Measurements from ENCODE around the gene FNTB.

FNTB gene

GRCh38 chr14:65095633-65096205, 109.0 kb downstream of the FNTB start:
- H3K4me3 ChIP-seq (replicated peaks; ENCODE audit: low read depth, low read length), result no peak overlapping the region
- DNase-seq (ENCODE audit: extremely low read depth, insufficient read length), result no peak
- TF ChIP-seq CTCF (IDR thresholded peaks at IDR 0.05; ENCODE audit: insufficient read depth, low read length, poor library complexity, severe bottlenecking), result no peak
- no peaks in the 10 kb centered on the region for H3K27me3 ChIP-seq (replicated peaks; ENCODE audit: control insufficient read depth, insufficient read depth, low read length)
- H3K36me3 ChIP-seq (ENCODE audit: control insufficient read depth, insufficient read depth, low read length), result peaks cover 11% of the 10 kb centered on the region

- no peak for DNase-seq (ENCODE audit: extremely low read depth, insufficient read length)
- TF ChIP-seq CTCF (IDR thresholded peaks at IDR 0.05; ENCODE audit: insufficient read depth, low read length, poor library complexity, severe bottlenecking), result no peak
- peaks cover 9% of the 10 kb centered on the region for H3K36me3 ChIP-seq (ENCODE audit: control insufficient read depth, insufficient read depth, low read length)
- H3K27me3 ChIP-seq (replicated peaks; ENCODE audit: control insufficient read depth, insufficient read depth, low read length), result no peaks in the 10 kb centered on the region
- no peak overlapping the region for H3K4me3 ChIP-seq (replicated peaks; ENCODE audit: low read depth, low read length)
Measured at GRCh38 chr14:65096323-65097089, 109.8 kb downstream of the FNTB start.

GRCh38 chr14:65098586-65098985, 111.9 kb downstream of the FNTB start:
- Histone ChIP-seq H3K36me3 (ENCODE audit: control insufficient read depth, insufficient read depth, low read length) (peaks cover 4% of the 10 kb centered on the region), H3K4me3 (replicated peaks; ENCODE audit: low read depth, low read length) (peak overlapping the region; percentile 22), H3K27me3 (replicated peaks; ENCODE audit: control insufficient read depth, insufficient read depth, low read length) (no peaks in the 10 kb centered on the region)
- no peak for TF ChIP-seq CTCF (IDR thresholded peaks at IDR 0.05; ENCODE audit: insufficient read depth, low read length, poor library complexity, severe bottlenecking)
- DNase-seq (ENCODE audit: extremely low read depth, insufficient read length), result no peak

GRCh38 chr14:65100922-65101541, 114.3 kb downstream of the FNTB start:
- TF ChIP-seq CTCF (IDR thresholded peaks at IDR 0.05; ENCODE audit: insufficient read depth, low read length, poor library complexity, severe bottlenecking), result no peak

GRCh38 chr14:65101631-65102440, 115.1 kb downstream of the FNTB start:
- TF ChIP-seq CTCF (IDR thresholded peaks at IDR 0.05; ENCODE audit: insufficient read depth, low read length, poor library complexity, severe bottlenecking), result no peak
- H3K36me3 ChIP-seq (ENCODE audit: control insufficient read depth, insufficient read depth, low read length), result no peaks in the 10 kb centered on the region
- peak overlapping the region; percentile 95 for H3K4me3 ChIP-seq (replicated peaks; ENCODE audit: low read depth, low read length)
- DNase-seq (ENCODE audit: extremely low read depth, insufficient read length), result no peak
- no peaks in the 10 kb centered on the region for H3K27me3 ChIP-seq (replicated peaks; ENCODE audit: control insufficient read depth, insufficient read depth, low read length)

More at GRCh38 chr14:65100922-65101541, 114.3 kb downstream of the FNTB start:
- DNase-seq (ENCODE audit: extremely low read depth, insufficient read length), result no peak
- H3K36me3 ChIP-seq (ENCODE audit: control insufficient read depth, insufficient read depth, low read length), result no peaks in the 10 kb centered on the region; the same call in 1 of the 2 replicates
- H3K27me3 ChIP-seq (replicated peaks; ENCODE audit: control insufficient read depth, insufficient read depth, low read length), result no peaks in the 10 kb centered on the region
- H3K4me3 ChIP-seq (replicated peaks; ENCODE audit: low read depth, low read length), result peak overlapping the region; percentile 95
